ENCODE results near the gene PPP4R3B. TPM values are rescaled to one million over a fixed set of nuclear protein-coding genes. Genes with fewer than 3 reads are reported as not detected.

Gene PPP4R3B
- total and polyA plus RNA-seq, 2 experiments from 2014 or later, result 25.6 to 56.6 TPM

- no peaks in the 10 kb centered on the region for H3K4me1 Mint-ChIP-seq
- Histone ChIP-seq H3K27me3 (ENCODE audit: insufficient read depth) (no peaks in the 10 kb centered on the region), H3K36me3 (ENCODE audit: insufficient read depth) (no peaks in the 10 kb centered on the region), H3K27ac (ENCODE audit: low read depth) (no peak overlapping the region), H3F3A (replicated peaks; ENCODE audit: low read depth) (no peaks in the 10 kb centered on the region), H4K20me1 (replicated peaks; ENCODE audit: insufficient read depth) (no peaks in the 10 kb centered on the region), H3K9me2 (ENCODE audit: insufficient read depth) (no peaks in the 10 kb centered on the region), H2AFZ (no peak overlapping the region), H3K4me2 (no peak overlapping the region), H3K79me2 (replicated peaks; ENCODE audit: insufficient read depth) (no peaks in the 10 kb centered on the region), H3K4me3 (no peak overlapping the region), H3K4me1 (ENCODE audit: insufficient read depth) (no peaks in the 10 kb centered on the region)
- no peaks in the 10 kb centered on the region; the same call in 1 of the 3 replicates for H3K36me3 Mint-ChIP-seq (ENCODE audit: low read depth)
- no peaks in the 10 kb centered on the region for H3K9me3 Mint-ChIP-seq
- ATAC-seq, result no peak
- TF ChIP-seq, protein P1, sequence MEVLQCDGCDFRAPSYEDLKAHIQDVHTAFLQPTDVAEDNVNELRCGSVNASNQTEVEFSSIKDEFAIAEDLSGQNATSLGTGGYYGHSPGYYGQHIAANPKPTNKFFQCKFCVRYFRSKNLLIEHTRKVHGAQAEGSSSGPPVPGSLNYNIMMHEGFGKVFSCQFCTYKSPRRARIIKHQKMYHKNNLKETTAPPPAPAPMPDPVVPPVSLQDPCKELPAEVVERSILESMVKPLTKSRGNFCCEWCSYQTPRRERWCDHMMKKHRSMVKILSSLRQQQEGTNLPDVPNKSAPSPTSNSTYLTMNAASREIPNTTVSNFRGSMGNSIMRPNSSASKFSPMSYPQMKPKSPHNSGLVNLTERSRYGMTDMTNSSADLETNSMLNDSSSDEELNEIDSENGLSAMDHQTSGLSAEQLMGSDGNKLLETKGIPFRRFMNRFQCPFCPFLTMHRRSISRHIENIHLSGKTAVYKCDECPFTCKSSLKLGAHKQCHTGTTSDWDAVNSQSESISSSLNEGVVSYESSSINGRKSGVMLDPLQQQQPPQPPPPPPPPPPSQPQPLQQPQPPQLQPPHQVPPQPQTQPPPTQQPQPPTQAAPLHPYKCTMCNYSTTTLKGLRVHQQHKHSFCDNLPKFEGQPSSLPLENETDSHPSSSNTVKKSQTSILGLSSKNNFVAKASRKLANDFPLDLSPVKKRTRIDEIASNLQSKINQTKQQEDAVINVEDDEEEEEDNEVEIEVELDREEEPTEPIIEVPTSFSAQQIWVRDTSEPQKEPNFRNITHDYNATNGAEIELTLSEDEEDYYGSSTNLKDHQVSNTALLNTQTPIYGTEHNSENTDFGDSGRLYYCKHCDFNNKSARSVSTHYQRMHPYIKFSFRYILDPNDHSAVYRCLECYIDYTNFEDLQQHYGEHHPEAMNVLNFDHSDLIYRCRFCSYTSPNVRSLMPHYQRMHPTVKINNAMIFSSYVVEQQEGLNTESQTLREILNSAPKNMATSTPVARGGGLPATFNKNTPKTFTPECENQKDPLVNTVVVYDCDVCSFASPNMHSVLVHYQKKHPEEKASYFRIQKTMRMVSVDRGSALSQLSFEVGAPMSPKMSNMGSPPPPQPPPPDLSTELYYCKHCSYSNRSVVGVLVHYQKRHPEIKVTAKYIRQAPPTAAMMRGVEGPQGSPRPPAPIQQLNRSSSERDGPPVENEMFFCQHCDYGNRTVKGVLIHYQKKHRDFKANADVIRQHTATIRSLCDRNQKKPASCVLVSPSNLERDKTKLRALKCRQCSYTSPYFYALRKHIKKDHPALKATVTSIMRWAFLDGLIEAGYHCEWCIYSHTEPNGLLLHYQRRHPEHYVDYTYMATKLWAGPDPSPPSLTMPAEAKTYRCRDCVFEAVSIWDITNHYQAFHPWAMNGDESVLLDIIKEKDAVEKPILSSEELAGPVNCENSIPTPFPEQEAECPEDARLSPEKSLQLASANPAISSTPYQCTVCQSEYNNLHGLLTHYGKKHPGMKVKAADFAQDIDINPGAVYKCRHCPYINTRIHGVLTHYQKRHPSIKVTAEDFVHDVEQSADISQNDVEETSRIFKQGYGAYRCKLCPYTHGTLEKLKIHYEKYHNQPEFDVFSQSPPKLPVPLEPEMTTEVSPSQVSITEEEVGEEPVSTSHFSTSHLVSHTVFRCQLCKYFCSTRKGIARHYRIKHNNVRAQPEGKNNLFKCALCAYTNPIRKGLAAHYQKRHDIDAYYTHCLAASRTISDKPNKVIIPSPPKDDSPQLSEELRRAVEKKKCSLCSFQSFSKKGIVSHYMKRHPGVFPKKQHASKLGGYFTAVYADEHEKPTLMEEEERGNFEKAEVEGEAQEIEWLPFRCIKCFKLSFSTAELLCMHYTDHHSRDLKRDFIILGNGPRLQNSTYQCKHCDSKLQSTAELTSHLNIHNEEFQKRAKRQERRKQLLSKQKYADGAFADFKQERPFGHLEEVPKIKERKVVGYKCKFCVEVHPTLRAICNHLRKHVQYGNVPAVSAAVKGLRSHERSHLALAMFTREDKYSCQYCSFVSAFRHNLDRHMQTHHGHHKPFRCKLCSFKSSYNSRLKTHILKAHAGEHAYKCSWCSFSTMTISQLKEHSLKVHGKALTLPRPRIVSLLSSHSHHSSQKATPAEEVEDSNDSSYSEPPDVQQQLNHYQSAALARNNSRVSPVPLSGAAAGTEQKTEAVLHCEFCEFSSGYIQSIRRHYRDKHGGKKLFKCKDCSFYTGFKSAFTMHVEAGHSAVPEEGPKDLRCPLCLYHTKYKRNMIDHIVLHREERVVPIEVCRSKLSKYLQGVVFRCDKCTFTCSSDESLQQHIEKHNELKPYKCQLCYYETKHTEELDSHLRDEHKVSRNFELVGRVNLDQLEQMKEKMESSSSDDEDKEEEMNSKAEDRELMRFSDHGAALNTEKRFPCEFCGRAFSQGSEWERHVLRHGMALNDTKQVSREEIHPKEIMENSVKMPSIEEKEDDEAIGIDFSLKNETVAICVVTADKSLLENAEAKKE (CRISPR knock-in tag; IDR thresholded peaks at IDR 0.05), result no peak
- TF ChIP-seq EZH2phosphoT487 (IDR thresholded peaks at IDR 0.05; ENCODE audit: unreplicated experiment) (no peak), ETS1 (IDR thresholded peaks at IDR 0.05) (no peak), STAT1 (IDR thresholded peaks at IDR 0.05; ENCODE audit: unreplicated experiment) (no peak), ZNF114 (CRISPR knock-in tag; IDR thresholded peaks at IDR 0.05) (no peak), CREB1 (CRISPR knock-in tag; IDR thresholded peaks at IDR 0.05; ENCODE audit: low read depth) (no peak), POLR2AphosphoS5 (IDR thresholded peaks at IDR 0.05; ENCODE audit: low read depth) (no peak), EZH2 (IDR thresholded peaks at IDR 0.05; ENCODE audit: low read depth, unreplicated experiment) (no peak), NANOG (IDR thresholded peaks at IDR 0.05; ENCODE audit: borderline replicate concordance) (no peak), ZNF331 (CRISPR knock-in tag; IDR thresholded peaks at IDR 0.05; ENCODE audit: low read depth) (no peak), REST (IDR thresholded peaks at IDR 0.05; ENCODE audit: unreplicated experiment) (no peak), JUNB (IDR thresholded peaks at IDR 0.05; ENCODE audit: unreplicated experiment) (no peak)
- TF ChIP-seq, protein P2, sequence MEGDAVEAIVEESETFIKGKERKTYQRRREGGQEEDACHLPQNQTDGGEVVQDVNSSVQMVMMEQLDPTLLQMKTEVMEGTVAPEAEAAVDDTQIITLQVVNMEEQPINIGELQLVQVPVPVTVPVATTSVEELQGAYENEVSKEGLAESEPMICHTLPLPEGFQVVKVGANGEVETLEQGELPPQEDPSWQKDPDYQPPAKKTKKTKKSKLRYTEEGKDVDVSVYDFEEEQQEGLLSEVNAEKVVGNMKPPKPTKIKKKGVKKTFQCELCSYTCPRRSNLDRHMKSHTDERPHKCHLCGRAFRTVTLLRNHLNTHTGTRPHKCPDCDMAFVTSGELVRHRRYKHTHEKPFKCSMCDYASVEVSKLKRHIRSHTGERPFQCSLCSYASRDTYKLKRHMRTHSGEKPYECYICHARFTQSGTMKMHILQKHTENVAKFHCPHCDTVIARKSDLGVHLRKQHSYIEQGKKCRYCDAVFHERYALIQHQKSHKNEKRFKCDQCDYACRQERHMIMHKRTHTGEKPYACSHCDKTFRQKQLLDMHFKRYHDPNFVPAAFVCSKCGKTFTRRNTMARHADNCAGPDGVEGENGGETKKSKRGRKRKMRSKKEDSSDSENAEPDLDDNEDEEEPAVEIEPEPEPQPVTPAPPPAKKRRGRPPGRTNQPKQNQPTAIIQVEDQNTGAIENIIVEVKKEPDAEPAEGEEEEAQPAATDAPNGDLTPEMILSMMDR (conservative IDR thresholded peaks at IDR 0.05; ENCODE audit: low read depth in 2 of 2), result no peak
- DNase-seq (ENCODE audit: low spot score), result no peak
- H3K27me3 Mint-ChIP-seq (ENCODE audit: insufficient read depth, low read depth, poor library complexity), result no peaks in the 10 kb centered on the region
- H3K27ac Mint-ChIP-seq, result no peak overlapping the region
- H3K4me3 Mint-ChIP-seq, result no peak overlapping the region
Observed at GRCh38 chr2:55547001-55547400, 70.4 kb downstream of the PPP4R3B start.

Data from GM23338 (cell line).